Measurements from ENCODE around the gene IRS2.

IRS2 gene

DNA sequence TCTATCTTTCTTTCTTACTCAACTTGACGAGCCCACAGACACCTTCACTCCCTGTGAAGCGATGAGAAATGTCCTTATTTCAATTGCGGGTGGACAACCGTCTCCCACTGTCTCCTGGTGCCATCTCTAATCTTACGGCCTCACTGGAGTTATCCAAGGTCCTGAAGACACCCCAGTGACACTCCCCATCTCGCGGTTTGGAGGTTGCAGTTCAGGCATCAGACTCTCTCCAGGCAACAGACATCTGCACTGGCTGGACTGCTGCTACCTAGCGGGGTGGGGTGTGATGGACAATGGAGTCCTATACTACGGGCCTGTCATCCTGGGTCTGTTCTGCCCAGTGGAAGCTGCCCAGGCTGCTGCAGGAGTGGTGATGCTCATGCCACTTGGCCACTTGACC, 18.3 kb upstream of the IRS2 start:
- no peak for DNase-seq

DNA sequence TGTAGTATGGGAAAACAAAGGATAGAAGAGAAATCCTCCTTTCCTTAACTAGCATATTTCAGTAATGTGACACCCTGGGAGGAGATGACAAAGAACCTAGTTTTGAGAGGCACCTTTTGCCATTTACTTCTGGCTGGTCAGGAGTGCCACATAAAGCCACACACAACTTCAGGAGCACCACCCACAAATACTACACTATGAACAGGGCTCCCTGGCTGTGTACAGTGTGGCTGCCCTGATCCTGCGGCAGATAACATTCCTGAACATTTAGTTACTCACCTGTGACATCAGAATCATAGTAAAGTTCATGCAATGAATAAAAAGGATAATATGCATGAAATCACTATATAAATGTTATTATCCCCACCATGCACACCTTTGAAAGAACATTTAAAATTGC, 17.4 kb upstream of the IRS2 start:
- DNase-seq = no peak

DNA sequence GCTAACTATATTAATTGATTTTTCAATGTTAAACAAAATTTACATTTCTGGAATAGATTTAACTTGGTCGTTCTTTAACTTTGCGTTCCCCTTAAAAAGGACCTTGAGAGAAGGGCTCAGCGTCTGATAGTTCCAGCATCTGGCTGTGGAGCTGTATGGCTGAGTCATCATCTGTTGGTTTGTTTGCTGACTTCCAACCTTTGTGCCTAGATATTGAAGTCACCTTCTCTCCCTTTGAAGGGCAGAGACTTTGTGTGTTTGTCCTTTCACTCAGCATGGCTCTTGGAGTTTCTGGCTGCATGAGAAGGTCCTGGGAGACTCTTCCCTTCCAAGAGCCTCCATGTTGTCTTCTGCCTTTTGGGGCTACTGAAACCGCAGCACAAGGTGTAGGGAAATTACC, 16.6 kb upstream of the IRS2 start:
- DNase-seq = no peak

DNA sequence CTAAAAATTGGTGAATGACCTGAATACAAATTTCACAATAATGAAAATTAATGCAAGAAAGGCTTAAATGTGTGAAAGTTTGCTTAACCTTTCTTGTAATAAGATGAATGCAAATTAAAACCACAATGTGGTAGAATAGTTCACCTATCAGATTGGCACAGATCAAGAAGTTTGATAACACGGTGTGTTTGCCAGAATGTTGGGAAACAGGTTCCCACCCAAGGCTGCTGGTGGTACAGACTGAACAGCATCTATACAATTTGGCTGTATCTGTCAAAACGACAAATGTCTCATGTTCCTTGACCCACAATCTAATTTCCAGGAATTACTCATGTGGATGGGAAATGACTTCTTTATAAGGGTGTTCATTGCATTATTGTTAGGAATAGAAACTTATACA, 8.6 kb upstream of the IRS2 start:
- DNase-seq = no peak

DNA sequence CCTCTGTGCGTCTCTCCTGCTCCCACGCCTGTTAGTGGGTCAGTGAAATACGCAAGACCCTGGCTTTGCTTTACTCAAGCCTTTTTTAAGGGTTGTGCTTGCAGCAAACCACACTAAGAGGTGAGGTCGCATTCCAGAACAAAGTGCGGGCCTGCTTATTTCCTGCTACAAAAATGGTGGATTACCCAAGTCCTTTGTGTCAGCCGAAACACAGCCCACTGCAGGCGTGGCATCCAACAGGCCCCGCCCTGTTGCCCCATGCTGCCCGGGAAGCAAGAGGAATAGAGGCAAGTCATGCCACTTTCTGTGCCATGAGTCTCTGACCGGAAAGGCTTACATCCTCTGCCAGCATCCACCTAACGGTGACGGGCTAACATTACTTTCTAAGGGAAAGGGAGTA, 7.7 kb upstream of the IRS2 start:
- DNase-seq = no peak

DNA sequence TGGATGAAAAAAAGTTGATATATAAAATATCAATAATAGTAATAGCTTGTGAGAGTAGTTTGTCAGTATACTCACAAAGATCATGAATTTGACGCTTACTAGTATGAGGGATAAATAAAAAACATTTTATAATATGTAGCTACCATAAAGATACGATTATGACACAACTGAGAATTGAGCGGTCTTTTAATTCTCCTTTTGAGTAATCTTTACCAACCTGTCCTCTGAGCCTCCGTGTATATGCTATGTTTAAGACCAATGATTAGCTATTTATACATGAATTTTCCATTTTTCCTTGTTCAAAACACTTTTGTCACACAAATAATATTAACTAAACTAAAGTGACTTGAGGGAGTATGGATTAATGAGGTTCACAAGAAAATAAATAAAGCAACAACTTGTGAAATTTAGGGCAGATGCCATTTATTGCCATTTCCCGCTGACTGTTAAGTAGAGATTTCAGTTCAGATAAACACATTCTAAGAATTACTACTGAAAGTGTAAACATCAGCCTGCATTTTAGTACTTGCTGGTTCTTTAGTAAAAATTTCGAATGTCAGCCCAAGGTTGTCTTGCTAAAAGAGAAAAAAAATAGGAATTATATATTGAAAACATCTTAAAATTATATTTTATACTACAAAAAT, 6.2 kb upstream of the IRS2 start:
- DNase-seq = no peak

DNA sequence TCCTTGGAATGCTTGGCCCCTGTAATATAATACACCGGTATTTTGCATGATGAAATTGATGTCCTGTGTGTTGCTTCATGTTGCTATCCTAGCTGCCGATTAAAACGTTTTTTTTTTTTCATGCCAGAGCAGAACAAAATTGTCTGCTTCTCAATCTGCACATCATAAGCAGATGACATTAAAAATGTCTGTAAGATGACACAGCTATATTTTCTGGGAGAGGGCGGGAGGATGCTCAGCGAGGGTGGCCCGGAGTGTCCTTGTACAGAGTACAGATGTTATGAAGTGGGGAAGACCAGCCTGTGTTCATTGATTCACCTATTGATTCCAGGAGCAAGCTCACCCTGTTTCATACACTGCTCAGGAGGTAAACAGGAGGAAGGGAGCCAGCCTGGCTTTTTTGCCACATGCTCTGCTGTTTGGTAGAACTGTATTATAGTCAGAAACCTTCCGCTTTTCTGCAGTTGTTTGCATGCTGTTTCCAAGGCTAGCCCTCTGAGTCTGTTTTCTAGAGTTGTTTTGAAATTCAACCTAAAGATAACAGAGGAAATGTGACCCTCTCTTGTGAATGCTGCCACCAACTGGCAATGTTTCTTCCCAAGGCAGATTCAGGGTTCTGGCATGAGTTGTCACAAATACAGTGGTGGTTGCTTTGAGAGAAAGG, 4.7 kb upstream of the IRS2 start:
- DNase-seq = peak; percentile 52

DNA sequence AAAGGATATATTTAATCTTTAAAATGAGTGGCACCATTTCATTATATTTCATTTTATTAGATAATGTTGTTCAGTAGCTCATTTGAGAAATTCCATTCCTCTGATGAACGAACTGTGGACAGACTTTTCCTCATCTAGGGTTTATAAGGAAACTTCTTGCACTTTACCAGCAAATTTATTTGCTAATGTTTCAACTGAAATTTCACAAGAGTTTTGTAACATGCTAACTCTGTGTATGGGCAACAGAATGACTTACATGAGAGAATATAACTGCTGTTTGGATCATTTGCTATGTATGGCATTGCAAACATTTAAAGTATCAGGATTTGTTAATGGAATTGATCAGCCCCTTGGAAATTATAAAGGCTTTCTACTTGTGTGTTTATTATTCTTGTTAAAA, 3.7 kb upstream of the IRS2 start:
- DNase-seq = peak; percentile 41

DNA sequence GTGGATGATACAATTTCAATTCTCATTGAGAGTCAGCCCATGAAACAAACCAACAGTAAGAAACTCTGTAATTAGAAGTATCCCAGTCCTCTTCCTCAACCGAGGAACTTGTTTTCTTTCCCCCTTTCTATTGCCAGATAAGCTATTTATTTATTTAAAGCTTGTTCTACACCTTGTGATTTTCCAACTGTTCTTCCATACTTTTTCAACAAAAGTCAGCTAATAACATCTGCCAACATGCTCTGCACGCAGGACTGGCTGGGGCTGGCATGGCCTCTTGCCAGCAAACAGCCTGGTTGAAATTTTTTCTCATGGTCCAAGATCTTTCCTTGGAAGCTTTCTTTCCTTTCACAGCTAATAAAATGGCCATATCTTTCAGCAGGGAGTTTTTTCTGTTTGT, 2.9 kb upstream of the IRS2 start:
- no peak for DNase-seq

DNA sequence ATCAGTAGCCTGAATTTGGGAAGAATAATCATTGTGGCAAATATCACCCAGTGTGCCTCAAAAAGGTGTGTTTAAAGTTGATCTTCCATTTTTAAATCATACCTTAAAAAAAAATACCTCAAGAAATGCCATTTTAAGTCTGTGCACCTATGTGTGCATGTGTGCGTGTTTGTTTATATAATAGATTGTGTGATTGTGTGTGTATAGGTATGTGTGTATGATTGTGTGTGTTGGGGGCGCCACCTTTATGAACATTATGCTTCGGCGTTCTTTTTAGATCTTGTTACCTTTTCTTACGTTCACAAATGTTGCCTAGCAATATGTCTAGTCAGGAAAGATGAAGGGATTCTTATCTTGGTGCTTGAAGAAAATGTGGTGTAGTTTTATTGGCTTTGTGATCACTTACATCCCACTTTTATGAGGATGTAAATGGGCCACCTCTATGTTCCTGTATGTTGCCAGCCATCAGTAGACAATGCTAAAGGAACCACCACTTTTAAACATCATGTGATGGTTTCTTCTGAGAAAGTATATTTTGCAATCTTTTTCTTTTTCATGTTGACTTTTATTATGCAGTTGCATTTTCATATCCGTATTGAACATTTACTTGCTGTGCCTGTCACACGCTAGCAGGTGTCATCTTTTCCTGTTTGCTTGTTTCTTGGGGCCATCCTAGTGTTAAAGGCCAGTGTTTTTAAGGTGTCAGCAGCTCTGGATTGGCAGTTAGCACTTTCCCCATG, 2.2 kb upstream of the IRS2 start:
- DNase-seq = no peak

DNA sequence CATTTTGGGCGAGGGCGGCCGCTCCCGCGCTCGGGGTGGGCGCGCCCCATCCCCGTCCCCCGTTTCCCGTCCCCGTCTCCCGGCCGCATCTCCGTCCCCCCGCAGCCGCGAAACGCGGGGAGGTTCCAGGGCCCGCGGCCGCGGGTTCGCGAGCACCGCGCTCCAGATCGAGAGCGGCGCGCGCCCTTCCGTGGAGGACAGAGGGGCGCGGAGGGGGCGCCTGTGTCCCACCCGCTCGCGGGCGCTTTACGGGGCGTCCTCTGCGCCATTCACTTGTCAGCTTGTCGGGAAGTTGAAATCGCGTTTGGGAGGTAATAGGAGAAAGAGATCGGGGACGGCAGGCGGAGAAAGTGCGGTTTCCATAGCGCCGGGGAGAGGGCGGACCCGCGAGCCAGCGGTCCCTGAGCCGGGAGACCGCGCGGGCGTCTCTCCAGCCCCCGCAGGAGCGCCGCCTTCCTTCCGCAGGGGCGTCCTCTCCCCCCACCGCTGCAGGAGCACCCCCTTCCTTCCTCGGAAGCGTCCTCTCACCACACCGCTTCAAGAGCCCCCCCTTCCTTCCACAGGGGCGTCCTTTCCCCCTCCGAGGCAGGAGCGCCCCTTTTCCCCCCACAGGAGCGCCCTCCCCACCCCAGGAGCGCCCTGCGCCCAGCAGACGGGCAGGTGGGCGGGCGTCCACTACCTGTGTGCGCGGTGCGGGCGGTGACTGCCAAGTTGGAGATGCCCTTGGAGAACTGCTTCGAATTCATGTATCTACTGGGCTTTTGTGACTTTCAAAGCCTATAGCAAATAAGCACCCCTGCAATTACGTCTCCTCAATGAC, 962 bp upstream of the IRS2 start:
- DNase-seq = peak; percentile 67

DNA sequence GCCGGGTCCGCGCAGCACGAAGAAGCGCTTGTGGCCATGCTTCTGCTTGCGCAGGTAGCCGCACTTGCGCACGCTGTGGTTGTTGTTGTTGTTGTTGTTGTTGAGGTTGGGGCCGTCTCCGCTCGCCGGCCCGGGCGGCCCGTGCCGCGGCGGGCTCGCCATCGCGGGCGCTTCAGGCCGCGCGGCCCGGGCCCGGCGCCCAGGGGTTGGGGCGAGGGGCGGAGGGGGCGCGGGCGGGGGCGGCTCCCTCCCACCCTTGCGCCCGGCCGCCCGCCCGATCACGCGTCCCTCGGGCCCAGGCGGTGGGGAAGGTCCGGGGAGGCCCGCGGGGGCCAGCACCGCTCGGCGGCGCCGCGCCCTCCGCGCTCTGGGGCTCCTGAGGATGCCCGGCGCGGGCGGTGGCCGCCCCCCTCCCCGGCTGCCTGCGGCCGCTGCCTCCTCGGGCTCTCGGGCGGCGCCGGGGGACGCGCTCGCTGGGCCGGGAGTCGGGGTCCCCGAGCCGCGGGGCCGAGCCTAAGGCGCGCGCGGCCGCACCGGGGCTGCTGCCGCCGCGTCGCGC, 412 bp downstream of the IRS2 start:
- no peak for DNase-seq

DNA sequence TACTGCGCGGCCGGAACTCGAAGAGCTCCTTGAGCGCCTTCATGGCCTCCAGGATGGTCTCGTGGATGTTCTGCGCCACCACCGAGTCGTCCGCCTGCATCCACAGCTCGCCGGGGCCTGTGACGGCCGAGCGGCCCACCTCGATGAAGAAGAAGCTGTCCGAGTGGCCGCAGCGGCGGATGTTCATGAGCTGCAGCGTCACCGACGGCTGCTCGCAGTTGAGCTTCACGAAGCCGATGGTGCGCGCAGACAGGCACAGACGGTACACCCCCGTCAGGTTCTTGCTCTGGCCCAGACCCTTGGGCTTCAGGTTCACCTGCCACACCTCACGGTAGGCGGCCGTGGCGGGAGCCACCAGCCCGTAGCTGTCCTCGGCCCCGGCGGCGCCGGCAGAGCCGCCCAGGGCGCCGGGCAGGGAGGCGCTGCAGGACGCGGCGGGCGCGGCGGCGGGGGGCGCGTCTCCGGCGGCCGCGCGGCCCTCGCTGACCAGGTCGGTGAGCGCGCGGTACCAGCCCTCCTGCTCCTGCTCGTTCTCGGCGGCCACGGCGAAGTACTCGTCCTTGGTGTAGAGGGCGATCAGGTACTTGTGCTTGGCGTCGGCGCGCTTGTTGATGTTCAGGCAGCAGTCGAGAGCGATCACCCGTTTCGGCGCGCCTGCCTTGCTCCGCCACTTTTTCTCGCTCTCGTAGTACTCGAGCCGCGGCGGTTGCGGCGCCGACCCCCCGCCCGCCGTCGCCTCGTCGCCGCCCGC, 1.1 kb downstream of the IRS2 start:
- peak; percentile 69 for DNase-seq

DNA sequence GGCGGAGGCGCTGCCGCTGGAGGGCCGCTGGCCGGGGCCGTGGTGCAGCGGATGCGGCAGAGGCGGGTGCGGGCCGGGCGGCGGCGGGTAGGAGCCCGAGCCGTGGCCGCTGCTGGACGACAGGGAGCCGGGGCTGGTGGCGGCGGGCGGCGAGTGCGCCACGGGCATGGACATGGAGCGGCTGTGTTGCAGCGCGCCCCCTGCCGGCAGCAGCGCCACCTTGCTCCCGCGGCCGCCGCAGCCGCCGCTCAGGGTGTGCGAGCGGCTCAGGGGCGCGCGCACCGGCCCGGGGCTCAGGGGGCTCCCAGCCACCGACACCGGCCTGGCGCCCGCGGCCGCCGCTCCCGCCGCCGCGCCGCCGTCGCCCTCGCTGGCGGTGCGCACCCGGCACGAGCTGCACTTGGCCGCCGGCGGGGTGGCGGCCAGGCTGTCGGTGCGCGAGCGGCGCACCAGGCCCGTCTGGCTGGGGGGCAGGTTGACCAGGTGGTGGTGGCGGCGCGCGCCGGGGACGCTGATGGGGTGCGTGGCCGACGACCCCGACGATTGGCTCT, 1.7 kb downstream of the IRS2 start:
- peak; percentile 78 for DNase-seq

DNA sequence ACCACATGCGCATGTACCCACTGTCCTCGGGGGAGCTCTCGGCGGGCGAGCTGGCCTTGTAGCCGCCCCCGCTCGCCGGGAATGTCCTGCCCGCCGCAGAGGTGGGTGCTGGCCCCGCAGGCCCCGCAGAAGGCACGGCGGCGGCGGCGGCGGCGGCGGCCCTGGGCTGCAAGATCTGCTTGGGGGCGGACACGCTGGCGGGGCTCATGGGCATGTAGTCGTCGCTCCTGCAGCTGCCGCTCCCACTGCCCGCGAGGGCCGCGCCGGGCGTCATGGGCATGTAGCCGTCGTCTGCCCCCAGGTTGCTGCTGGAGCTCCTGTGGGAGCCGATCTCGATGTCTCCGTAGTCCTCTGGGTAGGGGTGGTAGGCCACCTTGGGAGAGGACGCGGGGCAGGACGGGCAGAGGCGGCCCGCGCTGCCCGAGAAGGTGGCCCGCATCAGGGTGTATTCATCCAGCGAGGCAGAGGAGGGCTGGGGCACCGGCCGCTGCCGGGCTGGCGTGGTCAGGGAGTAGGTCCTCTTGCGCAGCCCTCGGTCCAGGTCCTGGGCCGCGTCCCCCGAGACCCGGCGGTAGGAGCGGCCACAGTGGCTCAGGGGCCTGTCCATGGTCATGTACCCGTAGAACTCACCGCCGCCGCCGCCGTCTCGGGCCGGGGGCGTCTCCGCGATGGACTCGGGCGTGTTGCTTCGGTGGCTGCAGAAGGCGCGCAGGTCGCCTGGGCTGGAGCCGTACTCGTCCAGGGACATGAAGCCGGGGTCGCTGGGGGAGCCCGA, 2.4 kb downstream of the IRS2 start:
- DNase-seq = no peak

DNA sequence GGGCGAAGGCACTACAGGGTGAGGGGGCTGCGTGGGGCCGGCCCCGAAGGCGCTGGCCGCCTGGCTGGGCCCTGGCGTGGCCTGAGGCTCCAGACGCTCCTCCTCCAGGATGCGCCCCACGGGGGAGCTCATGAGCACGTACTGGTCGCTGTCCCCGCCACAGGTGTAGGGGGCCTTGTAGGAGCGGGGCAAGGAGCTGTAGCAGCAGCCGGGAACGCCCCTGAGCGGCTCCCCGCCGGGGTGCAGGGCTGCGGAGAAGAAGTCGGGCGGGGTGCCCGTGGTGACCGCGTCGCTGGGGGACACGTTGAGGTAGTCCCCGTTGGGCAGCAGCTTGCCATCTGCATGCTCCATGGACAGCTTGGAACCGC, 3.0 kb downstream of the IRS2 start:
- DNase-seq = no peak

DNA sequence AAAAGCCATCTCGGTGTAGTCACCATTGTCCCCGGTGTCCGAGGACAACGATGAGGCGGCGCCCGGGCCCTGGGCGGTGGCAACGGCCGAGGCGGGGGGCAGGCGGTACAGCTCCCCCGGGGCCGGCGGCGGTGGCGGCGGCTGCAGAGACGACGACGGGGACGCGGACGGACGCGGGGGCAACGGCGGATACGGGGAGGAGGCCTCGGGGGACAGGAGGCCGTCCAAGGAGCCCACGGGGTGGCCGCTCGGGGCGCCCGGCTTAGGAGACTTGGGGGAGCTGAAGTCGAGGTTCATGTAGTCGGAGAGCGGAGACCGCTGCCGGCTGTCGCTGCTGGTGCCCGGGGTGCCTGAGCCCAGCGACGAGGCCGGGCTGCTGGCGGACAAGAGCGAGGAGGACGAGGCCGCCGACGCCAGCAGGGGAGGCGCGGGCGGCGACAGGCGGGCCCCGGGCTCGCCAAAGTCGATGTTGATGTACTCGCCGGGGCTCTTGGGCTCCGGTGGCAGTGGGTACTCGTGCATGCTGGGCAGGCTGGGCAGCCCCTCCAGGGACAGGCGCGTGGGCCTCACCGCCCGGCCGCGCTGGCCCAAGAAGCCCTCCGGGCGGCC, 3.5 kb downstream of the IRS2 start:
- DNase-seq = no peak

DNA sequence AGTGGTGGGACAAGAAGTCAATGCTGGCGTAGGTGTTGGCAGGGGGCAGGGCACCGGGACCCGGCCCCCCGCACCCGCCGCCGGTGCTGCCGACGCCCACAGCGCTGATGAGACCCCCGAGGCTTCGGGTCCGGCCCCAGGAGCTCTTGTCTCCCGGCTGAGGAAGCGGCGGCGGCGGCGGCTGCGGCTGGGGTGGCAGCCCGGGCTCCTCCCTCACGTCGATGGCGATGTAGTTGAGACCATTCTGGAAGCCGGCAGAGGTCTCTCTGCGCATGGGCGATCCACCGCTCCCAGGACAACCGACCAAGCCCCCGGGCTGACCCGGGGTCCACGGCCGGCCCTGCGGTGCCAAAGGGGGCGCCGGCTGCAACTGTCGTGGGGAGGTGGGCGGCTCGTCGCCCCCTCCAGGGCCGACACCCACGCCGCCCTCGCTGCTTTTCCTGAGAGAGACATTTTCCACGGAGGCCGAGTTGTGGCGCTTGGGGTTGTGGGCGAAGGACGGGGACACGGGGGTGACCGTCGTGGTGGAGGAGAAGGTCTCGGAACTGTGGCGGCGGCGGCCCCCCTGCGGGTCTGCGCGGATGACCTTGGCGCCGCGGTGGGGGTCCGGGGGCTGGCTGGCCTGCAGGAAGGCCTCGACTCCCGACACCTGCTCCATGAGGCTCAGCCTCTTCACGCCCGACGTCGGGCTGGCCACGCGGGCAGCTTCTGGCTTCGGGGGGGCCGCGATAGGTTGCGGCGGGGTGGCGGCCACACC, 4.1 kb downstream of the IRS2 start:
- DNase-seq = no peak

DNA sequence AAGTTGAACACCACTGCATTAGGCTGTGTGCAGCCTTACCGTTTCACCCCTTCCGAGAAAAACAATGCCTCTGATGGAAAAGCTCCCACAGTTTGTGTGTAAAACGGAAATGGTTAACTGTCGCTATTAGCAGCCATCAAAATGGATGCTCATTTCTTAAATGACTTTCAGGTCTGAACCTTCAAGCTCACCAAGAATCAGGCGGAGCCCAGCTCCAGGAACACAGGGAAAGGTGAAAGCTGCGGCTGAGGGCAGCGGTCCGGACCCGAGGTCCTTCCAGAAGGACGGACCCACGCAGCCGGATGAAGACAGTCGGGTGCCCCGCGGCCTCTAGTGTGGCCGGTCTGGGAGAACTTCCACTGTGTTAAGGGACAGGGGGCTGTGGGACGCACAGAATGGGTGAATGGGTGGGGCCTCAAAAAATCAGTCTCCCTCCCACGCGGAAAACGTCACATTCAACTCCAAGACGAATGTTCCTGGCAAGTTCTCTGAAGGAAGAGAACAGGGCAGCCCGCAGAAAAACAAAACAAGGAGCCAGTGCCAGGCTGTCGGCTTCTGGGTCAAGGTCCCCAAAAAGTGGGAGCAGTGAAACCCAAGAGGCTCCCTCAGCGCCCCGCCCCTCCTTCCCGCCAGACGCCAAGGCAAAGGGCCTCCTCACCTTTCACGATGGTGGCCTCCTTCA, 4.9 kb downstream of the IRS2 start:
- DNase-seq = no peak

All from fibroblast of skin of right biceps (primary cell).